ENCODE results near the gene FERMT3.

DNA sequence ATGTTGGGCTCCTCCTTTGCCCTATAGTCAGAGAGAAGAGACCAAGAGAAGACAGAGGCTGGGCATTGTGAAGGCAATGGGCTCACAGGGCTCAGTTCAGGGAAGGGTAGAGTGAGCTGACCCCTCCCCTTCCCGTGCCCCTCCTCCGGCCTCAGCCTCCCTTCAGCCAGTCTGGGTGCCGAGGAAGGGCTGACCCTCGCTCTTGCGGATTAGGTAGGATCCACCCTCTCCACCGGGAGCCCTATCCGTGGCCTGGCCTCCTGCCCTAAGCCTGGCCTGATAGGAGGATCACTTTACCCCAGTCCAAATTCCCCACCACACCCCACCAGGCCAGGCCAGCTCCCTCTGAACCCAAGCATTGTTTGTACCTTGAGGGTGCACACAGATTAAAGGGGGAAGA is 42.1 kb downstream of the FERMT3 start:
- TF ChIP-seq, protein P1, sequence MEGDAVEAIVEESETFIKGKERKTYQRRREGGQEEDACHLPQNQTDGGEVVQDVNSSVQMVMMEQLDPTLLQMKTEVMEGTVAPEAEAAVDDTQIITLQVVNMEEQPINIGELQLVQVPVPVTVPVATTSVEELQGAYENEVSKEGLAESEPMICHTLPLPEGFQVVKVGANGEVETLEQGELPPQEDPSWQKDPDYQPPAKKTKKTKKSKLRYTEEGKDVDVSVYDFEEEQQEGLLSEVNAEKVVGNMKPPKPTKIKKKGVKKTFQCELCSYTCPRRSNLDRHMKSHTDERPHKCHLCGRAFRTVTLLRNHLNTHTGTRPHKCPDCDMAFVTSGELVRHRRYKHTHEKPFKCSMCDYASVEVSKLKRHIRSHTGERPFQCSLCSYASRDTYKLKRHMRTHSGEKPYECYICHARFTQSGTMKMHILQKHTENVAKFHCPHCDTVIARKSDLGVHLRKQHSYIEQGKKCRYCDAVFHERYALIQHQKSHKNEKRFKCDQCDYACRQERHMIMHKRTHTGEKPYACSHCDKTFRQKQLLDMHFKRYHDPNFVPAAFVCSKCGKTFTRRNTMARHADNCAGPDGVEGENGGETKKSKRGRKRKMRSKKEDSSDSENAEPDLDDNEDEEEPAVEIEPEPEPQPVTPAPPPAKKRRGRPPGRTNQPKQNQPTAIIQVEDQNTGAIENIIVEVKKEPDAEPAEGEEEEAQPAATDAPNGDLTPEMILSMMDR (IDR thresholded peaks at IDR 0.05), result no peak
- no peak for TF ChIP-seq POLR2A (IDR thresholded peaks at IDR 0.05)
